ENCODE data around the gene GRID1.
"Not testable (repeated sequence)": the region's sequence is repeated elsewhere in the genome, so short reads cannot be mapped to it uniquely, and the experiment has no call there.

GRID1 gene

DNA sequence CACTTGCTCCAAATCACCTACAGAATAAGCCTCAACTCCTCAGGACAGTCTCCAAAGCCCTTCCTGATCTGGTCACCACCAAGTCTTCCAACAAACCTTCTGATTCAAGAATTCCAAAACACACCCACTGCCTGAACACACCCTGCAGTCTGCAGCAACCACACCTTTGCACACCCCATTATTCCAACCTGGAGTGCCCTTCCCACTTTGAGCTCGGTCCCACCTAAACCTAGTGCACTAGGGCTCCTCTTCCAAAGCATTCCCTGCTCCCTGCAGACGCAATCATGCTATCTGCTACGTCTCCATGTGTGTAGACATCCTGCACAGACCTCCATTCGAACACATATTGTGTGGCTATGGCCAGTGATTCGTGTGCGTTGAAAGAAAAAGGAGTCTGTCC, 289.3 kb downstream of the GRID1 start:
- H4K91ac ChIP-seq (ENCODE audit: low read length), result no peak overlapping the region
- H2BK15ac ChIP-seq (ENCODE audit: low read depth, poor library complexity, severe bottlenecking), result no peak overlapping the region
- no peak overlapping the region for H2BK12ac ChIP-seq (ENCODE audit: low read length in 2 of 2)
- no peak overlapping the region for H2BK5ac ChIP-seq (ENCODE audit: low read depth, low read length, poor library complexity, severe bottlenecking)
- H3K4me1 ChIP-seq (ENCODE audit: control insufficient read depth, insufficient read depth, low read depth, low read length), result no peaks in the 10 kb centered on the region
- H2BK120ac ChIP-seq (ENCODE audit: low read depth, low read length), result no peak overlapping the region
- no peak overlapping the region for H3K14ac ChIP-seq (ENCODE audit: low read length in 2 of 2)
- 75% methylated on average over 6 of the region's 6 CpGs for WGBS
- no peak overlapping the region for H3K9ac ChIP-seq (ENCODE audit: low read length)
- H3K79me1 ChIP-seq (replicated peaks; ENCODE audit: low read length, poor library complexity, severe bottlenecking), result no peaks in the 10 kb centered on the region
- no peak overlapping the region for H3K27ac ChIP-seq (ENCODE audit: low read length, poor library complexity, severe bottlenecking)
- no peak overlapping the region for H2AK5ac ChIP-seq (ENCODE audit: low read length, severe bottlenecking)
- H3K18ac ChIP-seq (ENCODE audit: low read depth in 1 of 2, low read length in 2 of 2), result no peak overlapping the region
- H3K4ac ChIP-seq (ENCODE audit: low read depth in 1 of 2, low read length in 2 of 2), result no peak overlapping the region
- no peak overlapping the region for H2AFZ ChIP-seq (ENCODE audit: low read depth, low read length)
- H4K8ac ChIP-seq (ENCODE audit: low read length), result no peak overlapping the region
- no peaks in the 10 kb centered on the region for H3K9me3 ChIP-seq (ENCODE audit: control insufficient read depth, low read length)
- no peak overlapping the region for H3K4me3 ChIP-seq (ENCODE audit: insufficient read depth in 1 of 2, low read depth in 1 of 2, low read length in 2 of 2)
- H3K36me3 ChIP-seq (ENCODE audit: control insufficient read depth in 1 of 2, insufficient read depth in 2 of 2, low read depth in 1 of 2, low read length in 2 of 2), result no peaks in the 10 kb centered on the region
- no peak overlapping the region for H3K4me2 ChIP-seq (ENCODE audit: low read length, poor library complexity, severe bottlenecking)
- no peak for DNase-seq
- no peaks in the 10 kb centered on the region for H3K27me3 ChIP-seq (ENCODE audit: control insufficient read depth in 1 of 2, insufficient read depth in 1 of 2, low read length in 2 of 2)
- no peak overlapping the region for H3K23ac ChIP-seq (ENCODE audit: low read length in 2 of 2)

- not testable (repeated sequence) for DNase-seq; H3K79me1 ChIP-seq (replicated peaks; ENCODE audit: low read length, poor library complexity, severe bottlenecking); H3K4me1 ChIP-seq (ENCODE audit: control insufficient read depth, insufficient read depth, low read depth, low read length); H3K27ac ChIP-seq (ENCODE audit: low read length, poor library complexity, severe bottlenecking); H3K9me3 ChIP-seq (ENCODE audit: control insufficient read depth, low read length); H2AFZ ChIP-seq (ENCODE audit: low read depth, low read length); H3K23ac ChIP-seq (ENCODE audit: low read length in 2 of 2); H3K9ac ChIP-seq (ENCODE audit: low read length); H3K14ac ChIP-seq (ENCODE audit: low read length in 2 of 2); H2BK5ac ChIP-seq (ENCODE audit: low read depth, low read length, poor library complexity, severe bottlenecking); H4K91ac ChIP-seq (ENCODE audit: low read length); H2BK15ac ChIP-seq (ENCODE audit: low read depth, poor library complexity, severe bottlenecking); H3K36me3 ChIP-seq (ENCODE audit: control insufficient read depth in 1 of 2, insufficient read depth in 2 of 2, low read depth in 1 of 2, low read length in 2 of 2); H2AK5ac ChIP-seq (ENCODE audit: low read length, severe bottlenecking); H2BK12ac ChIP-seq (ENCODE audit: low read length in 2 of 2); H3K4ac ChIP-seq (ENCODE audit: low read depth in 1 of 2, low read length in 2 of 2); H3K18ac ChIP-seq (ENCODE audit: low read depth in 1 of 2, low read length in 2 of 2); H3K4me2 ChIP-seq (ENCODE audit: low read length, poor library complexity, severe bottlenecking); H3K27me3 ChIP-seq (ENCODE audit: control insufficient read depth in 1 of 2, insufficient read depth in 1 of 2, low read length in 2 of 2); H3K4me3 ChIP-seq (ENCODE audit: insufficient read depth in 1 of 2, low read depth in 1 of 2, low read length in 2 of 2); H4K8ac ChIP-seq (ENCODE audit: low read length); H2BK120ac ChIP-seq (ENCODE audit: low read depth, low read length)
- 87% methylated on average over 3 of the region's 4 CpGs for WGBS
Measured at GRCh38 chr10:86076497-86076896, 290.1 kb downstream of the GRID1 start.

- H3K4me3 ChIP-seq (ENCODE audit: insufficient read depth in 1 of 2, low read depth in 1 of 2, low read length in 2 of 2), result no peak overlapping the region
- H2BK120ac ChIP-seq (ENCODE audit: low read depth, low read length), result no peak overlapping the region
- H3K4me1 ChIP-seq (ENCODE audit: control insufficient read depth, insufficient read depth, low read depth, low read length), result no peaks in the 10 kb centered on the region
- no peaks in the 10 kb centered on the region for H3K27me3 ChIP-seq (ENCODE audit: control insufficient read depth in 1 of 2, insufficient read depth in 1 of 2, low read length in 2 of 2)
- no peak for DNase-seq
- no peaks in the 10 kb centered on the region for H3K79me1 ChIP-seq (replicated peaks; ENCODE audit: low read length, poor library complexity, severe bottlenecking)
- H3K4me2 ChIP-seq (ENCODE audit: low read length, poor library complexity, severe bottlenecking), result no peak overlapping the region
- no peak overlapping the region for H2AFZ ChIP-seq (ENCODE audit: low read depth, low read length)
- no peak overlapping the region for H2AK5ac ChIP-seq (ENCODE audit: low read length, severe bottlenecking)
- no peak overlapping the region for H2BK12ac ChIP-seq (ENCODE audit: low read length in 2 of 2)
- H2BK15ac ChIP-seq (ENCODE audit: low read depth, poor library complexity, severe bottlenecking), result no peak overlapping the region
- H3K18ac ChIP-seq (ENCODE audit: low read depth in 1 of 2, low read length in 2 of 2), result no peak overlapping the region
- WGBS, result 62% methylated on average over 2 of the region's 3 CpGs
- no peak overlapping the region for H3K9ac ChIP-seq (ENCODE audit: low read length)
- H4K91ac ChIP-seq (ENCODE audit: low read length), result no peak overlapping the region
- no peak overlapping the region for H4K8ac ChIP-seq (ENCODE audit: low read length)
- H3K9me3 ChIP-seq (ENCODE audit: control insufficient read depth, low read length), result no peaks in the 10 kb centered on the region
- H2BK5ac ChIP-seq (ENCODE audit: low read depth, low read length, poor library complexity, severe bottlenecking), result no peak overlapping the region
- no peaks in the 10 kb centered on the region for H3K36me3 ChIP-seq (ENCODE audit: control insufficient read depth in 1 of 2, insufficient read depth in 2 of 2, low read depth in 1 of 2, low read length in 2 of 2)
- H3K4ac ChIP-seq (ENCODE audit: low read depth in 1 of 2, low read length in 2 of 2), result no peak overlapping the region
- H3K14ac ChIP-seq (ENCODE audit: low read length in 2 of 2), result no peak overlapping the region
- no peak overlapping the region for H3K27ac ChIP-seq (ENCODE audit: low read length, poor library complexity, severe bottlenecking)
- H3K23ac ChIP-seq (ENCODE audit: low read length in 2 of 2), result no peak overlapping the region
Measured at GRCh38 chr10:86075512-86075911, 291.1 kb downstream of the GRID1 start.

DNA sequence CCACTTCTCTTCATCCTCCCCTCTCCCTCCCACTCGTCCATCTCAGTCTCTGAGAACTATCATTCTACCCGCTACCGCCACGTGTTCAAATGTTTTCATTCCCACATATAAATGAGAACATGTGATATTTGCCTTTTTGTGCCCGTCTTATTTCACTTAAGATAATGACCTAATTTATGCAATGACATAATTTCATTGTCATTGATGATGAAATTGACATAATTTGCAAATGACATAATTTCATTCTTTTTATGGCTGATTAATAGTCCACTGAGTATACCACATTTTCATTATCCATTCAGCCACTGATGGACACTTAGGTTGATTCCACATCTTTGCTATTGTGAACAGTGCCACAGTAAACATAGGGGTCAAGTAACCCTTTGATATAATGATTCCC, 292.3 kb downstream of the GRID1 start:
- H3K14ac ChIP-seq (ENCODE audit: low read length in 2 of 2), result no peak overlapping the region
- H3K4ac ChIP-seq (ENCODE audit: low read depth in 1 of 2, low read length in 2 of 2), result no peak overlapping the region
- no peak overlapping the region for H3K4me3 ChIP-seq (ENCODE audit: insufficient read depth in 1 of 2, low read depth in 1 of 2, low read length in 2 of 2)
- no peaks in the 10 kb centered on the region for H3K27me3 ChIP-seq (ENCODE audit: control insufficient read depth in 1 of 2, insufficient read depth in 1 of 2, low read length in 2 of 2)
- DNase-seq, result no peak
- H2BK15ac ChIP-seq (ENCODE audit: low read depth, poor library complexity, severe bottlenecking), result no peak overlapping the region
- no peaks in the 10 kb centered on the region for H3K79me1 ChIP-seq (replicated peaks; ENCODE audit: low read length, poor library complexity, severe bottlenecking)
- no peak overlapping the region for H2AK5ac ChIP-seq (ENCODE audit: low read length, severe bottlenecking)
- no peak overlapping the region for H2BK12ac ChIP-seq (ENCODE audit: low read length in 2 of 2)
- H3K27ac ChIP-seq (ENCODE audit: low read length, poor library complexity, severe bottlenecking), result no peak overlapping the region
- H3K23ac ChIP-seq (ENCODE audit: low read length in 2 of 2), result no peak overlapping the region
- 85% methylated on average over 4 of the region's 5 CpGs for WGBS
- H3K36me3 ChIP-seq (ENCODE audit: control insufficient read depth in 1 of 2, insufficient read depth in 2 of 2, low read depth in 1 of 2, low read length in 2 of 2), result no peaks in the 10 kb centered on the region
- no peak overlapping the region for H3K18ac ChIP-seq (ENCODE audit: low read depth in 1 of 2, low read length in 2 of 2)
- no peaks in the 10 kb centered on the region for H3K9me3 ChIP-seq (ENCODE audit: control insufficient read depth, low read length)
- H3K4me2 ChIP-seq (ENCODE audit: low read length, poor library complexity, severe bottlenecking), result no peak overlapping the region
- no peak overlapping the region for H2BK120ac ChIP-seq (ENCODE audit: low read depth, low read length)
- no peak overlapping the region for H4K8ac ChIP-seq (ENCODE audit: low read length)
- H2BK5ac ChIP-seq (ENCODE audit: low read depth, low read length, poor library complexity, severe bottlenecking), result no peak overlapping the region
- H2AFZ ChIP-seq (ENCODE audit: low read depth, low read length), result no peak overlapping the region
- H3K9ac ChIP-seq (ENCODE audit: low read length), result no peak overlapping the region
- no peaks in the 10 kb centered on the region for H3K4me1 ChIP-seq (ENCODE audit: control insufficient read depth, insufficient read depth, low read depth, low read length)
- H4K91ac ChIP-seq (ENCODE audit: low read length), result no peak overlapping the region

Measured in mesenchymal stem cell (in vitro differentiated cells and primary cell).